PFSK-1 (cell line): ENCODE results near the gene LCOR.

ENCODE experiments used
- FOXP2 ChIP-seq: optimal IDR thresholded peaks from 2 replicates; pipeline ENCODE3; 2011; ENCODE audit warnings: borderline replicate concordance, control low read depth, inconsistent platforms; ENCODE audit not compliant: insufficient read depth; ENCODE audit errors: extremely low read length, extremely low read depth
- POLR2AphosphoS5 ChIP-seq: IDR thresholded peaks from 2 replicates; pipeline ENCODE4 v1.6.1; 2012; ENCODE audit warnings: low read depth, mild to moderate bottlenecking, control low read depth, low read length, moderate library complexity
- SIN3A ChIP-seq: IDR thresholded peaks from 2 replicates; pipeline ENCODE4 v1.6.1; 2012; ENCODE audit warnings: mild to moderate bottlenecking, low read length, moderate library complexity, borderline replicate concordance; ENCODE audit not compliant: insufficient read depth
- TAF1 ChIP-seq: IDR thresholded peaks from 2 replicates; pipeline ENCODE4 v1.6.1; 2012; ENCODE audit warnings: low read length, control low read depth, borderline replicate concordance; ENCODE audit not compliant: insufficient read depth
- TF ChIP-seq, protein P1 (sequence below), 2 experiments: IDR thresholded peaks; 2 replicates each; pipeline versions ENCODE4 v1.6.1 to v1.8.0; 2011 to 2012; ENCODE audit warnings: low read depth in 2 of 2, low read length in 2 of 2, control low read depth in 1 of 2, inconsistent platforms in 1 of 2, mild to moderate bottlenecking in 1 of 2, moderate library complexity in 1 of 2; ENCODE audit not compliant: insufficient read depth in 1 of 2

The LCOR gene

DNA sequence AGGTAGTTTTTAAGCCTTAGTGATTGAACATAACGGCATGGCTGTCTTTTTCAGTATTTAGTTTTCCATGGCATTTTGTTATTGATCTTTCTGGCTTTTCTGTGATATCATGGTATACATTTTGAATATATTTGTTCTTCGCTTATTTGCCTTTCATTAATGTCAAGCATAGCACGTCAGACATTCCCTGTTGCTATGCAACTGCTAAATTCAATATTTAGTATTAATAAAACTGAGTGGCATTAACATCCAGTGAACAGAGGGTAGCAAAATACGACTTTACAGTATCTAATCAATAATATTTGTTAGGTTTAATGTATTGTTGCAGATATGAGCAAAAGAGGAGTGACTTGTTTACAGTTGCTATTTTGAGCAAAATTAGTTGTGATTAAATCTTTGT lies 72.5 kb downstream of the LCOR start:
- TF ChIP-seq TAF1: no peak
- TF ChIP-seq, protein P1, sequence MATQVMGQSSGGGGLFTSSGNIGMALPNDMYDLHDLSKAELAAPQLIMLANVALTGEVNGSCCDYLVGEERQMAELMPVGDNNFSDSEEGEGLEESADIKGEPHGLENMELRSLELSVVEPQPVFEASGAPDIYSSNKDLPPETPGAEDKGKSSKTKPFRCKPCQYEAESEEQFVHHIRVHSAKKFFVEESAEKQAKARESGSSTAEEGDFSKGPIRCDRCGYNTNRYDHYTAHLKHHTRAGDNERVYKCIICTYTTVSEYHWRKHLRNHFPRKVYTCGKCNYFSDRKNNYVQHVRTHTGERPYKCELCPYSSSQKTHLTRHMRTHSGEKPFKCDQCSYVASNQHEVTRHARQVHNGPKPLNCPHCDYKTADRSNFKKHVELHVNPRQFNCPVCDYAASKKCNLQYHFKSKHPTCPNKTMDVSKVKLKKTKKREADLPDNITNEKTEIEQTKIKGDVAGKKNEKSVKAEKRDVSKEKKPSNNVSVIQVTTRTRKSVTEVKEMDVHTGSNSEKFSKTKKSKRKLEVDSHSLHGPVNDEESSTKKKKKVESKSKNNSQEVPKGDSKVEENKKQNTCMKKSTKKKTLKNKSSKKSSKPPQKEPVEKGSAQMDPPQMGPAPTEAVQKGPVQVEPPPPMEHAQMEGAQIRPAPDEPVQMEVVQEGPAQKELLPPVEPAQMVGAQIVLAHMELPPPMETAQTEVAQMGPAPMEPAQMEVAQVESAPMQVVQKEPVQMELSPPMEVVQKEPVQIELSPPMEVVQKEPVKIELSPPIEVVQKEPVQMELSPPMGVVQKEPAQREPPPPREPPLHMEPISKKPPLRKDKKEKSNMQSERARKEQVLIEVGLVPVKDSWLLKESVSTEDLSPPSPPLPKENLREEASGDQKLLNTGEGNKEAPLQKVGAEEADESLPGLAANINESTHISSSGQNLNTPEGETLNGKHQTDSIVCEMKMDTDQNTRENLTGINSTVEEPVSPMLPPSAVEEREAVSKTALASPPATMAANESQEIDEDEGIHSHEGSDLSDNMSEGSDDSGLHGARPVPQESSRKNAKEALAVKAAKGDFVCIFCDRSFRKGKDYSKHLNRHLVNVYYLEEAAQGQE (IDR thresholded peaks at IDR 0.05; ENCODE audit: insufficient read depth in 1 of 2, low read depth in 2 of 2, low read length in 2 of 2): no peak
- no peak for TF ChIP-seq SIN3A
- no peak for TF ChIP-seq FOXP2

DNA sequence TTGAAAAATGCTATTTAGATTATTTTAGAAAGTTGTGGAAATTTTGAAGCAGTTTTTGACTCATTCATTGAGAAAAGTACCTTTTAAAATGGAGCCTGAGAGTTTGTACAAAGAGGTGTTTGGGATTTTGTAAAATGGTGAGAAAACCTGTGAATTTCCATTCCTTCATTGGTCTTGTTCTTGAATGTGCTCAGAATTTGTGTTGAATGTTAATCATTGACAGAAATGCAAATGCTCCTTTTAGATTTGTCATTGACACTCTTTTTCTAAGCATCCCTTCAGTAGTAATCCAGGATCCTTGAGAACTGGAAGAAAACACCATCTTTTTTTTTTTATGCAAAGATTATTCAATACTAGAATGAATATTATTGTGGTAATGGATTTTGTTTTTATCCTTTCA lies 74.8 kb downstream of the LCOR start:
- TF ChIP-seq TAF1 (no peak), SIN3A (no peak)
- TF ChIP-seq, protein P1 (IDR thresholded peaks at IDR 0.05; ENCODE audit: insufficient read depth in 1 of 2, low read depth in 2 of 2, low read length in 2 of 2): no peak

DNA sequence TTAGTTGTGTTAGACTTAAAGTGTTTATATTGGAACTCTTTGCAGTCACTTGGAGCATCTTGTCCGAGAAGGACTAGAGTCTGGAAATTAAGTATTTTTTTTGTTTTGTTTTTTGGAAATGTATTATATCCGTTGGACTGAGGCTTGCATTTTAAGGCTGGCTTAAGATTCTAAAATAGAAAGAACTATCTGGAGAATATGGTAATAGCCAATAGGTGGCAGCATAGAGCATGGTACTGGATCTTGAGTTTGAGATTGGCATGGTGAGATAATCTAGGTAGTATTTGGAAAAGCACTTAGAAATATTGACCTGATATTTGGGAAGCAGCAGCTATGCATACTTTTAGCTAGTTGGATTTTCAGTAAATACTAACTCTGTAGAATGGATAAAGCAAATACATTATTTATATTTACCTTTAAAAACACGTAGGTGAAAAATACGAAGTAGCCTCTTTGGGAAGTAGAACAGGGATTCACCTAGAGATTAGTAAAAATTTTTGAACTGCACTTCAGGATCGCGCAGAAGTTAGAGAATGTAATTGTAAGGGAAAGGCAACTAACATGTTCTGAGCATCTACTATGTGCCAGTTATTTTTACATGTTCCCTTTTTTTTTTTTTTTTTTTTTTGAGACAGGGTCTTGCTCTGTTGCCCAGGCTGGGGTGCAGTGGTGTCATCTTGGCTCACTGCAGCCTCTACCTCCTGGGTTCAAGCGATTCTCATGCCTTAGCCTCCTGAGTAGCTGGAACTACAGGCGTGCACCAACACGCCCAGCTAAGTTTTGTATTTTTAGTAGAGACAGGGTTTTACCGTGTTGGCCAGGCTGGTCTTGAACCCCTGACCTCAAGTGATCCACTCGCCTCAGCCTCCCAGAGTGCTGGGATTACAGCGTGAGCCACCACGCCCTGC lies 78.6 kb downstream of the LCOR start:
- no peak for TF ChIP-seq TAF1
- no peak for TF ChIP-seq POLR2AphosphoS5
- TF ChIP-seq FOXP2: no peak
- TF ChIP-seq, protein P1 (IDR thresholded peaks at IDR 0.05; ENCODE audit: insufficient read depth in 1 of 2, low read depth in 2 of 2, low read length in 2 of 2): no peak
- TF ChIP-seq SIN3A: no peak

DNA sequence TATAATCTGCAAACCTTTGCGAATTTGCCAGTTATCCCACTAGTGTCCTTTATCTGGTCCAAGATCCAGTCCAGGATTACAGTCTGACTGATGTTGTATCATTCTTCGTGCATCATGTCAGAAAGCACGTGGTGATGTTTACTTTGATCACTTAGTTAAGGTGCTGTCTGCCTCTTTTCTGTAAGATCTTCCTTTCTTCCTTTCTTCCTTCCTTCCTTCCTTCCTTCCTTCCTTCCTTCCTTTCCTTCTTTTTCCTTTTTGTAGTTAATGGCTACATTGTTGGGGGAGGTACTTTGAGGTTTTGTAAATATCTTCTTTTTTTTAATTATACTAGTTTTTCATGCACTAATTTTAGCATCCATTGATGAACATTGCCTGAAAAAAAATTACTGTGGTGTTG lies 80.3 kb downstream of the LCOR start:
- TF ChIP-seq FOXP2 (no peak), SIN3A (no peak)
- TF ChIP-seq, protein P1 (IDR thresholded peaks at IDR 0.05; ENCODE audit: insufficient read depth in 1 of 2, low read depth in 2 of 2, low read length in 2 of 2): no peak

DNA sequence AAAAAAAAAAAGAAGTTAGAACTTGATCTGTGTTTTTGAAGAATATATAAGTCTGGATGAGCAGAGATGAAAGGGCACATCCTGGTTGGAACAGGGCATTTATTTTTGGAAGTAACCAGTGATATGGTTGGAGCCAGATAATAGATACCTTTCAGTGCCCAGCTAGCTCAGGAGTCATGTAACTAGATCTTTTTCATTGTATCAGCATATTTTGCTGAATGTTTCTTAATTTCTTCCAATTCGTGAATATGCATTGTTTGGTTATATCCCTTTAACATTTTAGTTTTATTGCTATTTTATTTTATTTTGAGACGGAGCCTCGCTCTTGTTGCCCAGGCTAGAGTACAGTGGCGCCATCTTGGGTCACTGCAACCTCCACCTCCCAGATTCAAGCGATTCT lies 81.8 kb downstream of the LCOR start:
- TF ChIP-seq FOXP2 (no peak), SIN3A (no peak), TAF1 (no peak), POLR2AphosphoS5 (no peak)
- TF ChIP-seq, protein P1 (IDR thresholded peaks at IDR 0.05; ENCODE audit: insufficient read depth in 1 of 2, low read depth in 2 of 2, low read length in 2 of 2): no peak
